OCI-LY7 (cell line): ENCODE data around the gene KCNMB2. TPM values are rescaled to one million over a fixed set of nuclear protein-coding genes. Genes with fewer than 3 reads are reported as not detected.

Source experiments
- BruUV-seq: library from RNA; stranded (reverse); fragments of 400-500 nt; replicated peaks from 2 replicates; lab custom pipeline; 2021; lab: Mats Ljungman, UMichigan
- CTCF ChIA-PET: fragments of 300-600 bp; sonication (Branson Sonifier 250); formaldehyde crosslinking; loops from one replicate; lab custom pipeline; 2022; ENCODE audit warnings: antibody characterized with exemption; ENCODE audit not compliant: unreplicated experiment; lab: Charles Lee
- POLR2A ChIA-PET: fragments of 300-600 bp; sonication (Branson Sonifier 250); formaldehyde crosslinking; loops from one replicate; lab custom pipeline; 2022; ENCODE audit warnings: antibody characterized with exemption; lab: Charles Lee
- DNase-seq: peaks from one replicate; pipeline ENCODE4 v3.0.0-alpha.2; 2015; ENCODE audit warnings: low spot score
- H2AFZ ChIP-seq: fragments of 200-600 bp; sonication (generic), shearing (Covaris generic); 2 replicates; pipeline ENCODE4 v1.6.1; 2014; ENCODE audit warnings: mild to moderate bottlenecking, antibody characterized with exemption, low read length, moderate library complexity
- H3K27ac ChIP-seq: fragments of 200-600 bp; sonication (generic); 2 replicates; pipeline ENCODE4 v1.5.1; 2014; ENCODE audit warnings: mixed run types, low read depth, mild to moderate bottlenecking, moderate library complexity, low read length, inconsistent platforms; ENCODE audit not compliant: poor library complexity, severe bottlenecking
- H3K36me3 ChIP-seq: fragments of 200-600 bp; sonication (generic); 2 replicates; pipeline ENCODE4 v1.6.1; 2014; ENCODE audit warnings: mild to moderate bottlenecking, antibody characterized with exemption, low read length, moderate library complexity, mixed read lengths; ENCODE audit not compliant: insufficient read depth
- H3K4me1 ChIP-seq: fragments of 200-600 bp; sonication (generic); 2 replicates; pipeline ENCODE4 v1.5.1; 2014; ENCODE audit warnings: mild to moderate bottlenecking, low read length; ENCODE audit not compliant: insufficient read depth, poor library complexity, severe bottlenecking
- H3K4me2 ChIP-seq: fragments of 200-600 bp; sonication (generic); 2 replicates; pipeline ENCODE4 v1.6.1; 2014; ENCODE audit warnings: mild to moderate bottlenecking, low read length
- H3K4me3 ChIP-seq: fragments of 200-600 bp; sonication (generic); 2 replicates; pipeline ENCODE4 v1.5.1; 2014; ENCODE audit warnings: mild to moderate bottlenecking, low read depth, low read length; ENCODE audit not compliant: poor library complexity, severe bottlenecking
- H3K79me2 ChIP-seq: fragments of 200-600 bp; sonication (generic); 2 replicates; pipeline ENCODE4 v1.6.1; 2016; ENCODE audit warnings: low read depth, mild to moderate bottlenecking, low read length, moderate library complexity, mixed read lengths; ENCODE audit not compliant: insufficient read depth
- H3K9me2 ChIP-seq: fragments of 200-600 bp; sonication (generic); 2 replicates; pipeline ENCODE4 v1.6.1; 2016; ENCODE audit warnings: mild to moderate bottlenecking, low read length, mixed read lengths; ENCODE audit not compliant: insufficient read depth
- H3K9me3 ChIP-seq: fragments of 200-600 bp; sonication (generic); 2 replicates; pipeline ENCODE4 v1.6.1; 2014; ENCODE audit warnings: mild to moderate bottlenecking, mixed run types, low read length, mixed read lengths
- H4K20me1 ChIP-seq: fragments of 200-600 bp; sonication (generic); 2 replicates; pipeline ENCODE4 v1.6.1; 2014; ENCODE audit warnings: mild to moderate bottlenecking, antibody characterized with exemption, low read length, moderate library complexity, mixed read lengths; ENCODE audit not compliant: insufficient read depth
- EZH2phosphoT487 ChIP-seq: fragments of 200-600 bp; sonication (generic); IDR thresholded peaks from 2 replicates; pipeline ENCODE4 v1.6.1; 2018; ENCODE audit warnings: low read depth, borderline replicate concordance, mild to moderate bottlenecking, mixed run types, antibody characterized with exemption, low read length, moderate library complexity, mixed read lengths
- intact Hi-C: fragments of 100-400 bp; cut with micrococcal nuclease; formaldehyde crosslinking; loops from one replicate; pipeline ENCODE4 v1.10.0; 2022; ENCODE audit not compliant: unreplicated experiment
- total RNA-seq, 2 experiments: library from RNA; depleted of rRNA in 1 of 2; stranded (reverse); fragments of >200 nt in 1 of 2; shearing (Covaris generic) in 1 of 2; gene quantifications; 2 replicates each; pipeline ENCODE4 v1.2.3, GENCODE V29; 2014 to 2022
- TF ChIP-seq, protein P1 (sequence below): fragments of 200-600 bp; sonication (generic); conservative IDR thresholded peaks from 2 replicates; pipeline ENCODE4 v1.5.1; 2014; ENCODE audit warnings: mild to moderate bottlenecking, antibody characterized with exemption, low read length, moderate library complexity, mixed read lengths

KCNMB2 gene
- total RNA-seq, 2 experiments from 2014 or later: not detected

DNA sequence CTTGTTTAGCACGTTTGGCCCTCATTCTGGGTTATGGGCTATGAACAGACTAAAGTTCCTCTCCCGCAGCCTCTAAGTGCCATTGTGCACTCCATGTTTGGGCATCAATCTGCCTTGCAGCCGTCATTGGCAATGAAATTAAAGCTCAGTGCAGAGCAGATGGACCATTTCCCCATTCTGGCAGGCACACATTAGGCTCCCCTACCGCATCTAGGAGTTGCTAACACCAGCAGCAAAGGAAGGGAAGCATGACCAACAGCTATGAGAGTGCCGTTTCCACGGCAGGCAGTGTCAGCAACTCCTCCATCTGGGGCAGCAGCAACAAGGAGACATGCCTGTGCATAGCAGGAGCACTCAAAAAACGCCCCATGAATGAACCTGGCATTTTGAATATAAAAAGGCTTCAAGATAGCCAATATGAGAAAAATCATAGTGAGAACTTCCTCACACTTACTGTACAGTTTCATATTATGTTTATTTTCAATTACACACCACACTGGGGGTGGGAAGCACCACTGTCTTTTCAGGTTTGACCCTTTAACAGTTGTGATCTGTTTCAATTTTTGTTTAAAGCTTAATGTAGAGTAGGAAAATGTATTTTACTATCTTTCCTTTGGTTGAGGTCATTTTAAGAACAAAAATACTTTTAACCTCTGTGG lies 218.7 kb downstream of the KCNMB2 start:
- intact Hi-C loops: no loop called here
- CTCF ChIA-PET: no interaction called here
- no peak for TF ChIP-seq EZH2phosphoT487
- TF ChIP-seq, protein P1, sequence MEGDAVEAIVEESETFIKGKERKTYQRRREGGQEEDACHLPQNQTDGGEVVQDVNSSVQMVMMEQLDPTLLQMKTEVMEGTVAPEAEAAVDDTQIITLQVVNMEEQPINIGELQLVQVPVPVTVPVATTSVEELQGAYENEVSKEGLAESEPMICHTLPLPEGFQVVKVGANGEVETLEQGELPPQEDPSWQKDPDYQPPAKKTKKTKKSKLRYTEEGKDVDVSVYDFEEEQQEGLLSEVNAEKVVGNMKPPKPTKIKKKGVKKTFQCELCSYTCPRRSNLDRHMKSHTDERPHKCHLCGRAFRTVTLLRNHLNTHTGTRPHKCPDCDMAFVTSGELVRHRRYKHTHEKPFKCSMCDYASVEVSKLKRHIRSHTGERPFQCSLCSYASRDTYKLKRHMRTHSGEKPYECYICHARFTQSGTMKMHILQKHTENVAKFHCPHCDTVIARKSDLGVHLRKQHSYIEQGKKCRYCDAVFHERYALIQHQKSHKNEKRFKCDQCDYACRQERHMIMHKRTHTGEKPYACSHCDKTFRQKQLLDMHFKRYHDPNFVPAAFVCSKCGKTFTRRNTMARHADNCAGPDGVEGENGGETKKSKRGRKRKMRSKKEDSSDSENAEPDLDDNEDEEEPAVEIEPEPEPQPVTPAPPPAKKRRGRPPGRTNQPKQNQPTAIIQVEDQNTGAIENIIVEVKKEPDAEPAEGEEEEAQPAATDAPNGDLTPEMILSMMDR: no peak
- Histone ChIP-seq H3K4me1 (no peaks in the 10 kb centered on the region), H3K9me3 (no peaks in the 10 kb centered on the region), H3K4me3 (no peak overlapping the region), H4K20me1 (no peaks in the 10 kb centered on the region), H3K4me2 (no peak overlapping the region), H3K9me2 (no peaks in the 10 kb centered on the region), H3K79me2 (no peaks in the 10 kb centered on the region), H3K36me3 (no peaks in the 10 kb centered on the region), H2AFZ (no peak overlapping the region), H3K27ac (no peak overlapping the region)
- DNase-seq: no peak
- no TSS peak for BruUV-seq
- POLR2A ChIA-PET: interaction anchor here (0.9 kb wide), 1 partner anchor 74 kb away, joined by 3 read pairs; no protein-coding TSS in a partner anchor

DNA sequence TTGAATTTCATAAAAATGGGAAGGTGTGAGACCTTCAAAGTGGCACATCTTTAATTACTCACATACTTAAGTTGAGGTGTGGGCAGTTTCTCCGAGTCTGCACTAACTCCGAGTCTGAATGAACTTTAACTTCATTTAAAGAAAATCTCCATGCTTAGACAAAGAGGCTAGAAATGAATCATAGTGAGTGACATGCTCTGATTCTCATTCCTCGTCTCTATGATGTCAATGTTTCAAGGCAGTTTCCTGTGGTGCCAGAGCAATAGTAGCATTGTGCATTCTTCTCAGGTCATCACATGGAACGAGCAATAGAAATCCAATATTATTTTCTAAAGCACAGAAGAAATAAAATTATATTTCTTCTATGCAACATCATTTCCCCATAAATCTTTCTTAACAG lies 224.8 kb downstream of the KCNMB2 start:
- no peak for TF ChIP-seq EZH2phosphoT487
- TF ChIP-seq, protein P1: no peak
- no peaks in the 10 kb centered on the region for H4K20me1 ChIP-seq
- POLR2A ChIA-PET: no interaction called here
- H3K4me1 ChIP-seq: no peaks in the 10 kb centered on the region
- H3K9me2 ChIP-seq: no peaks in the 10 kb centered on the region
- no peak for DNase-seq
- H3K9me3 ChIP-seq: no peaks in the 10 kb centered on the region
- no peaks in the 10 kb centered on the region for H3K36me3 ChIP-seq
- no TSS peak for BruUV-seq
- CTCF ChIA-PET: no interaction called here
- H3K79me2 ChIP-seq: no peaks in the 10 kb centered on the region
- no peak overlapping the region for H3K27ac ChIP-seq
- H3K4me2 ChIP-seq: no peak overlapping the region
- intact Hi-C loops: no loop called here
- H3K4me3 ChIP-seq: no peak overlapping the region
- H2AFZ ChIP-seq: no peak overlapping the region

DNA sequence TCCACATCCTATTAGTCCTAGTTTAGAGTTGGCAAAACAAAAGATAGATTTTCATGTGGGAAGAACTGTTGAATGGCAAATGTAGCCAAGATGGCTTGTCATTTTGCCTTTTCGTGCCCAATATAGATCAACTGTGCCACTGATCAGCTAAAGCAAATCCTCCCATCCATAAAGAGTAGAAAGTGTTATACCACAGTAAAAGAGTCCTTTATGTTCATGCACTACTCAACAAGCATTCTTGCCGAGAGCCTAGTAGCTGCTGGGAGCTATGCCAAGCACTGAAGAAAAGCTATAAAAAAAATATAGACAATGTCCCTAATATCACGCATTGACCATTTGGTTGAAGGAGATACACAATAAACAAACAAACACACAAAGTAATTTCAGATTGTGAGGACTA lies 225.2 kb downstream of the KCNMB2 start:
- POLR2A ChIA-PET: no interaction called here
- TF ChIP-seq, protein P1: no peak
- no peak for TF ChIP-seq EZH2phosphoT487

More for the DNA sequence above, 225.2 kb downstream of the KCNMB2 start:
- Histone ChIP-seq H3K9me3 (no peaks in the 10 kb centered on the region), H3K27ac (no peak overlapping the region), H3K4me3 (no peak overlapping the region), H3K9me2 (no peaks in the 10 kb centered on the region), H3K36me3 (no peaks in the 10 kb centered on the region), H2AFZ (no peak overlapping the region), H3K4me1 (no peaks in the 10 kb centered on the region), H3K4me2 (no peak overlapping the region), H4K20me1 (no peaks in the 10 kb centered on the region), H3K79me2 (no peaks in the 10 kb centered on the region)
- CTCF ChIA-PET: no interaction called here
- no peak for DNase-seq
- no TSS peak for BruUV-seq
- intact Hi-C loops: no loop called here
